SK-N-SH treated with all-trans-retinoic acid at 6 μM for 48 hours (cell line): ENCODE data around the gene AATF.

Experiments used
- ARNTL ChIP-seq: fragments of 450-650 bp; formaldehyde crosslinking; IDR thresholded peaks from 2 replicates; pipeline ENCODE4 v1.5.0; 2020; ENCODE audit warnings: low read depth, mild to moderate bottlenecking, moderate library complexity, borderline replicate concordance
- CSDC2 ChIP-seq: fragments of 250-450 bp; sonication (Bioruptor Pico); IDR thresholded peaks from 2 replicates; pipeline ENCODE4 v1.5.0; 2020; ENCODE audit warnings: mild to moderate bottlenecking, moderate library complexity
- GLIS3 ChIP-seq: fragments of 250-450 bp; sonication (Bioruptor Pico); IDR thresholded peaks from 2 replicates; pipeline ENCODE4 v1.5.0; 2020; ENCODE audit warnings: mild to moderate bottlenecking, moderate library complexity
- ISL1 ChIP-seq: fragments of 250-450 bp; sonication (Bioruptor Pico); IDR thresholded peaks from 2 replicates; pipeline ENCODE4 v2.1.2; 2022; ENCODE audit warnings: mild to moderate bottlenecking, moderate library complexity
- OSR1 ChIP-seq: fragments of 250-450 bp; sonication (Bioruptor Pico); IDR thresholded peaks from 2 replicates; pipeline ENCODE4 v1.8.0; 2022; ENCODE audit warnings: moderate library complexity, mild to moderate bottlenecking, inconsistent platforms
- PATZ1 ChIP-seq: fragments of 250-450 bp; sonication (Bioruptor Pico); IDR thresholded peaks from 2 replicates; pipeline ENCODE4 v1.8.0; 2020; ENCODE audit warnings: mild to moderate bottlenecking, moderate library complexity, borderline replicate concordance
- POU6F1 ChIP-seq: fragments of 250-450 bp; sonication (Bioruptor Pico); IDR thresholded peaks from 2 replicates; pipeline ENCODE4 v1.8.0; 2021; ENCODE audit warnings: low read depth, mild to moderate bottlenecking, moderate library complexity, borderline replicate concordance
- TCF4 ChIP-seq: fragments of 250-450 bp; sonication (Bioruptor Pico); IDR thresholded peaks from 2 replicates; pipeline ENCODE4 v1.8.0; 2021; ENCODE audit warnings: mild to moderate bottlenecking, moderate library complexity, borderline replicate concordance
- TOX ChIP-seq: fragments of 250-450 bp; sonication (Bioruptor Pico); IDR thresholded peaks from 2 replicates; pipeline ENCODE4 v1.8.0; 2021; ENCODE audit warnings: mild to moderate bottlenecking, moderate library complexity, borderline replicate concordance
- TSHZ2 ChIP-seq: fragments of 250-450 bp; sonication (Bioruptor Pico); IDR thresholded peaks from 2 replicates; pipeline ENCODE4 v1.5.0; 2020; ENCODE audit warnings: mild to moderate bottlenecking, moderate library complexity
- ZFP3 ChIP-seq: fragments of 250-450 bp; sonication (Bioruptor Pico); IDR thresholded peaks from 2 replicates; pipeline ENCODE4 v1.5.0; 2020; ENCODE audit warnings: mild to moderate bottlenecking, moderate library complexity
- ZFP30 ChIP-seq: fragments of 450-650 bp; formaldehyde crosslinking; IDR thresholded peaks from 2 replicates; pipeline ENCODE4 v1.5.0; 2022; ENCODE audit warnings: mild to moderate bottlenecking, moderate library complexity
- ZNF565 ChIP-seq: fragments of 450-650 bp; formaldehyde crosslinking; conservative IDR thresholded peaks from 2 replicates; pipeline ENCODE4 v1.5.0; 2020; ENCODE audit warnings: low read depth, mild to moderate bottlenecking, moderate library complexity
- ZNF8 ChIP-seq: fragments of 450-650 bp; formaldehyde crosslinking; IDR thresholded peaks from 2 replicates; pipeline ENCODE4 v1.5.0; 2020; ENCODE audit warnings: mild to moderate bottlenecking, moderate library complexity

- TF ChIP-seq ISL1 (CRISPR knock-in tag) (no peak), OSR1 (CRISPR knock-in tag) (no peak), TSHZ2 (CRISPR knock-in tag) (no peak), ZFP30 (CRISPR knock-in tag) (no peak), POU6F1 (CRISPR knock-in tag) (no peak), ZFP3 (CRISPR knock-in tag) (no peak), ZNF565 (no peak), TCF4 (no peak), ARNTL (CRISPR knock-in tag) (no peak), PATZ1 (CRISPR knock-in tag) (no peak), CSDC2 (CRISPR knock-in tag) (no peak), TOX (CRISPR knock-in tag) (no peak), GLIS3 (CRISPR knock-in tag) (no peak), ZNF8 (CRISPR knock-in tag) (no peak)
These were observed 96.7 kb downstream of the AATF start for GRCh38 chr17:37045351-37045922.
